ENCODE results near the gene ELP5.

The ELP5 gene

GRCh38 chr17:7295230-7296180 lies 43.5 kb downstream of the ELP5 start:
- TF ChIP-seq CTCF (IDR thresholded peaks at IDR 0.05; ENCODE audit: insufficient read depth, missing control alignments) = no peak
- no peak for FAIRE-seq
- no peak for DNase-seq (ENCODE audit: insufficient read length, low spot score)

DNA sequence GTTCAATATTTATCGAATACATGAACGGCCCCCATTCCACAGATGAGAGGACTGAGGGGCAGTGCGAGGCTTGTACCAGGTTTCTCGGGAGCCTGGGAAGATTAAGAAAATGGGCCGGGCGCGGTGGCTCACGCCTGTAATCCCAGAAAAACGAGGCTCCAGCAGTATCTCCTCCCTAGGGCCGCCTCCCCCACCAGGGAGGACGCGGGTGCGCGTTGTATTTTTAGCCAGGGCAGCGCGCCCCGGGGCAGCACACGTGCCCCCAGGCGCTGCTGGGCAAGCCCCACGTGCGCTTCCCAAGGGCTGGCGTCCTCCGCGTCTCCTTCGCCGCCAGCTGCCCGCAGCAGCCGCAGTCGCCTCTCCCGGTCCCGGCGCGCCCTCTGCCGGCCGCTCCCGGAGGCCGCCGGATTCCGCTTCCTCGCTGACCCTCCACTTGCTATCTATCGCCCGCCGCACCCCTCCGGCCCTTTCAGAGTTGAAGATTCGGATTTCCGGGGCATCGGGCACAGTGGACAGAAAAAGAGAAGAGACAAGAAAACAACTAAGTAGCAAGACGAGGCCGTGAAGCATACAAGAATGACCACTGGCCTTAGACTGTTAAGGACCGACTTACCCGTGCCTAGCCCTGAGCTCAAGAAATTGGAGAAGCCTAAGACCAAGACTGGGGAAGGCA lies 44.3 kb downstream of the ELP5 start:
- FAIRE-seq (no peak), DNase-seq (ENCODE audit: insufficient read length, low spot score) (peak; percentile 81)
- TF ChIP-seq CTCF (IDR thresholded peaks at IDR 0.05; ENCODE audit: insufficient read depth, missing control alignments) = peak; percentile 65

DNA sequence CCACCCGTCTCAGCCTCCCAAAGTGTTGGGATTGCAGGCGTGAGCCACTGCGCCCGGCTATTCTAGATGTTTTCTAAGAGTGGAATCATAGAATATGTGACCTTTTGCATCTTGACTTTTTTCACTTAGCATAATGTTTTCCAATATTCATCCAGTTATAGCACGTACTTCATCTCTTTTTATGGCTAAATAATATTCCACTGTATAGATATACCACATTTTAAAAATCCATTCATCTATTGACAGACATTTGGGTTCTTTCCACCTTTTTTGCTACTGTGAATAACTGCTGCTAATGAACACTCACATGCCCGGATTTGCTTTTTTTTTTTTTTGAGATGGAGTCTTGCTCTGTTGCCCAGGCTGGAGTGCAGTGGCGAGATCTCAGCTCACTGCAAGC lies 52.2 kb downstream of the ELP5 start:
- no peak for TF ChIP-seq CTCF (IDR thresholded peaks at IDR 0.05; ENCODE audit: insufficient read depth, missing control alignments)
- no peak for FAIRE-seq

GRCh38 chr17:7306911-7307685 lies 55.1 kb downstream of the ELP5 start, which contains the start of gene EIF5A:
TSS of gene EIF5A (plus strand) at chr17:7307628. CDS start at chr17:7309636, 2,008 bp downstream.
- peak; percentile 92 for DNase-seq (ENCODE audit: insufficient read length, low spot score)
- TF ChIP-seq CTCF (IDR thresholded peaks at IDR 0.05; ENCODE audit: insufficient read depth, missing control alignments) = no peak
- peak; percentile 84 for FAIRE-seq

More for the DNA sequence above, 52.2 kb downstream of the ELP5 start:
- DNase-seq (ENCODE audit: insufficient read length, low spot score) = no peak

DNA sequence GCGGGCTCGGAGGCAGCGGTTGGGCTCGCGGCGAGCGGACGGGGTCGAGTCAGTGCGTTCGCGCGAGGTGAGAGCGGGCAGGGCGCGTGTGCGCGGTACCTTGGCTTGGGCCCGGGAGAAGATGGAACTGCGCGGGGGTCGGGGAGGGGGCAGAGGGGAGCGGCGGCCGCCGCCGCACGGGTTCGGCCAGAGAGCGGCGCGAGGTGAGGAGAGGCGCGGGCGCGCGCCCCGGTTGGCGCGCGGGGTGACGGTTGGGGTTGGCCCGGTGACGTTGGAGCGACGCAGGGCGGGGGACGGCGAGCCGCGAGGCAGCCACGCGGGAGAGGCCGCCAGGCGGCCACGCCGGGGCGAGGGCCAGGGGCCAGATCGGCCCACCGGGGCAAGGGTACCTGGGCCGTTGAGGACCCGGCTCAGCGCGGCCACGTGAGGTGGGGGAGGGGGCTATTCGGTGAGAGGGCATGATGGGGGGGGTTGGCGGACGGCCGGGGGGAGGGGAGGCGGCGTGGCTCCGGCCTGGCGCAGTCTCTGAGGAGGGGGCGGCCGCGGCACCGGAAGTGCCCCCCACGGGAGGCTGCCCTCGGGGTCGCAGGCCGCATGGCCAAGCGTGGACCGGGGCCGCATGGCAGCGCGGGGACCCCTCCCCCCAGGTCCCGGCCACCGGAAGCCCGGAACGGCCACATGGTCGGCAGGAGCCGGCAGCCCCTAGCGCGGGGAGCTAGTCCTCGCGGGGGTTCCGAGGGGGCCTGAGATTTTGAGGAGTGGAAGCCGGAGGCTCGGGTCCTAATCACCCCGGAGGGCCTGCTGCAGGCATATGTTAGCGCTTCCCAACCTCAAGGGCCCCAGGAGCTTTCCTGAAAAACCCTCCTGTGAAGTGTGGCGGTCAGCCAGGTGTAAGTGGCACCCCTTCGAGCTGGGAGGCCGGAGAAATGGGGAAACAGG lies 55.9 kb downstream of the ELP5 start:
- DNase-seq (ENCODE audit: insufficient read length, low spot score) (no peak), FAIRE-seq (no peak)
- no peak for TF ChIP-seq CTCF (IDR thresholded peaks at IDR 0.05; ENCODE audit: insufficient read depth, missing control alignments)

Measured in D721Med (cell line).